Measurements from ENCODE around the gene FCHSD2. TPM values are rescaled to one million over a fixed set of nuclear protein-coding genes. Genes with fewer than 3 reads are reported as not detected.

FCHSD2 gene
- total and polyA plus RNA-seq, 9 of the 15 experiments (the other 6 are each of a cell fraction or from before 2014, with no cell fraction given), result 1.8 to 14.7 (median 6.4) TPM

GRCh38 chr11:72927380-72927779, 214.7 kb downstream of the FCHSD2 start:
- BruUV-seq (replicated peaks), result no TSS peak
- no peaks in the 10 kb centered on the region; a peak in 2 of 5 replicates for H3K4me1 ChIP-seq (replicated peaks in 1 of 2; ENCODE audit: control insufficient read depth in 2 of 2, insufficient read depth in 2 of 2, low read length in 2 of 2)
- H3K27ac ChIP-seq (ENCODE audit: extremely low read depth, low read depth, low read length), result no peak overlapping the region
- intact Hi-C loops (cut with micrococcal nuclease), result no loop called here
- DNase-seq (ENCODE audit: extremely low read depth in 1 of 4, low spot score in 3 of 4), result no peak
- no peaks in the 10 kb centered on the region for H3K27me3 ChIP-seq (ENCODE audit: control insufficient read depth in 2 of 2, insufficient read depth in 2 of 2, low read length in 2 of 2)
- POLR2A ChIA-PET, result no interaction called here
- in situ Hi-C loops (cut with MboI), result no loop called here
- no peak overlapping the region for H3K9ac ChIP-seq (ENCODE audit: insufficient read depth in 1 of 2, low read depth in 2 of 2, low read length in 2 of 2)
- no peaks in the 10 kb centered on the region for H3K79me2 ChIP-seq (ENCODE audit: control insufficient read depth, insufficient read depth, low read length)
- no peak for ATAC-seq
- H3K9me1 ChIP-seq (ENCODE audit: control insufficient read depth, insufficient read depth, low read length), result no peaks in the 10 kb centered on the region
- H3K9me3 ChIP-seq (replicated peaks; ENCODE audit: control insufficient read depth, insufficient read depth, low read depth, low read length), result no peaks in the 10 kb centered on the region
- H3K4me3 ChIP-seq, result no peak overlapping the region
- no peak for FAIRE-seq
- H2AFZ ChIP-seq (ENCODE audit: low read depth, low read length), result no peak overlapping the region
- no peaks in the 10 kb centered on the region for H3K36me3 ChIP-seq (ENCODE audit: control insufficient read depth, insufficient read depth, low read length)
- CTCF ChIA-PET (ENCODE audit: low intra/inter-chr PET ratio), result no interaction called here
- H3K4me2 ChIP-seq (ENCODE audit: insufficient read depth, low read length), result no peak overlapping the region
- no peaks in the 10 kb centered on the region for H4K20me1 ChIP-seq (replicated peaks; ENCODE audit: control insufficient read depth, insufficient read depth, low read length)
- TF ChIP-seq ZNF165 (CRISPR knock-in tag; IDR thresholded peaks at IDR 0.05; ENCODE audit: borderline replicate concordance) (no peak), MEF2A (IDR thresholded peaks at IDR 0.05; ENCODE audit: control insufficient read depth, low read depth, low read length) (no peak), TCF7 (IDR thresholded peaks at IDR 0.05; ENCODE audit: borderline replicate concordance) (no peak), ZC3H11A (IDR thresholded peaks at IDR 0.05; ENCODE audit: low read depth, low read length) (no peak), SMARCB1 (IDR thresholded peaks at IDR 0.05; ENCODE audit: insufficient read length, low read depth) (no peak), JUN (IDR thresholded peaks at IDR 0.05; ENCODE audit: borderline replicate concordance, low read depth, low read length) (no peak), JUN (CRISPR knock-in tag; IDR thresholded peaks at IDR 0.05; ENCODE audit: borderline replicate concordance) (no peak), ASH1L (IDR thresholded peaks at IDR 0.05; ENCODE audit: borderline replicate concordance, low read depth, partially characterized antibody) (no peak), DPF2 (IDR thresholded peaks at IDR 0.05) (no peak), ZNF407 (IDR thresholded peaks at IDR 0.05; ENCODE audit: low read depth) (no peak), NCOR1 (IDR thresholded peaks at IDR 0.05) (no peak), ZZZ3 (IDR thresholded peaks at IDR 0.05) (no peak), PCBP1 (IDR thresholded peaks at IDR 0.05; ENCODE audit: low read depth, low read length, poor library complexity, severe bottlenecking) (no peak)
- TF ChIP-seq, protein P1, sequence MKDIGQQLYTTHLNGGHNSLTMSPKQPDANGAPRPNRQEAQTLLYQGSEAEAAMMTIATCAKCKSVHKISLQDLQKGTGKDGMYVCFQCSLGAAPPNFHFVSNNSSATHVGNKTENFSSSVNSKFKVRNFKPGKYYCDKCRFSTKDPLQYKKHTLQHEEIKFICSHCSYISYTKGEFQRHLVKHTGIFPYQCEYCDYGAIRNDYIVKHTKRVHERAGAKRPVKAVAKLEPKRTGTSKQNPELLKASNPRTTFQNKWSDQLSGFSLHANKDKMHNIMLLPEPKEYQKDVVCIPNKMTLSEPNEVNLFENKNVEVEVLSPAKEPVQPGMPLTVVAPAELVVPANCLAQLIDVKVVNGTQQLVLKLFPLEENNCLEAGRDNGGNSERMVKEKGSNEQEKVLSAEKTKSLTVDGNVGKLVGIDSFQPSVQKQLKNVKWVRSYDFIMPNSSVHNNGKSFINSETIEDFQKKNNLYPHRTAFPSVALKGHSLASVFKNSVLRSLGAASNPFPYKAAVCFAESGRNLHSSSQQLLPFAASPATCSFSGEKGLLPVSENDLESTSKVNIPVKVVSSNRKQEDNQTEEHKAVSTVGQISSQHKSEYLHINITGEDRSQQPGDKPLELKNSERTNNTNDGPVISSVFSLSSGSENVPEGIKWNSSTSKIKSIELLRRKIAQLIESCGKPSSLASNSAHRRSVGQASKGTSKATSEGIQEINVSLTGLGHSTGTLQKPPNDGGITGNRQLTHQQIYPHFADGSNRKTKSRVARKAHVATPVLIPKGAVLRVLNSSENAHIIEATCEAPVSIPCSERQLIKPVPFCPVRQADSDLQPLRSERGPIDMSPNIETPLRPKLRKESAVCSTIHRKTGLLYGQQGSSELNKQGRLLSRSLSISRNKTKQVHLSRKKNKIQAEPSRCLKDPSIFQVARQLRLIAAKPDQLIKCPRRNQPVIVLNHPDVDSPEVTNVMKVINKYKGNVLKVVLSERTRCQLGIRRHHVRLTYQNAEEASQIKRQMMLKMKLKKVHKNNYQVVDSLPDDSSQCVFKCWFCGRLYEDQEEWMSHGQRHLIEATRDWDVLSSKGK (CRISPR knock-in tag; IDR thresholded peaks at IDR 0.05), result no peak

All from K562 (cell line).